ENCODE data around the gene AMBP.

AMBP gene

DNA sequence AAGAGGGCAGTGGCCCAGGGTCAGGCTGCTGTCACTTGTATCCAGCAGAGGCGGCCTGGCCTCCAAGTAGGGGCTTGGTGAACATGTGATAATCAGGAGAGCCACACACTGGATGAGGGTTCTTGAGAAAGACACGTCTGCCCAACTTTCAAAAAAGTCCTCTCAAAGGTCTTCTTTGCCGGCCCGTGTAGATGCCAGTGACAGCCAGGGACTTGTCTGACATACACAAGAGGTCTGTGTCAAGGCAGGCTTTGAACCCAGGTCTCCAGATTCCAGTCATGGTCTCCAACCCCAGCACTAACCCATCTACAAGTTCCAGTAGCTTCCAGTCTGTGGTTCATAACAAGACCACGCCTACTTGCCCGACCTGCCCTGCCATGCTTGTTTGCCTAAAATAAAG is 7.9 kb upstream of the AMBP start:
- CTCF ChIA-PET = interaction anchor here (1.0 to 5.2 kb wide), 4 partner anchors 21 to 349 kb away, joined by 3 to 144 read pairs (median 75); no protein-coding TSS in a partner anchor
- POLR2A ChIA-PET = no interaction called here
- H3K36me3 ChIP-seq (ENCODE audit: control insufficient read depth in 2 of 2, insufficient read depth in 1 of 2, low read length in 2 of 2) = no peaks in the 10 kb centered on the region
- H3K4me3 ChIP-seq (ENCODE audit: low read depth, low read length) = no peak overlapping the region
- no peaks in the 10 kb centered on the region for H3K4me1 ChIP-seq (ENCODE audit: control insufficient read depth, insufficient read depth, low read length)
- no peak for TF ChIP-seq ZNF473 (tag by site-specific recombination; IDR thresholded peaks at IDR 0.05)
- no peak for TF ChIP-seq ZNF121 (tag by site-specific recombination; IDR thresholded peaks at IDR 0.05)
- TF ChIP-seq ZNF610 (tag by site-specific recombination; IDR thresholded peaks at IDR 0.05; ENCODE audit: borderline replicate concordance) = no peak
- TF ChIP-seq ZNF2 (tag by site-specific recombination; IDR thresholded peaks at IDR 0.05) = no peak
- TF ChIP-seq ZNF335 (tag by site-specific recombination; conservative IDR thresholded peaks at IDR 0.05) = no peak
- TF ChIP-seq REPIN1 (tag by site-specific recombination; IDR thresholded peaks at IDR 0.05; ENCODE audit: low read depth) = no peak
- no peak for TF ChIP-seq ZNF571 (tag by site-specific recombination; IDR thresholded peaks at IDR 0.05)
- no peak for TF ChIP-seq ZNF777 (tag by site-specific recombination; IDR thresholded peaks at IDR 0.05; ENCODE audit: borderline replicate concordance)
- no peak for TF ChIP-seq HOXD13 (CRISPR knock-in tag; IDR thresholded peaks at IDR 0.05; ENCODE audit: borderline replicate concordance)
- TF ChIP-seq, protein P1, sequence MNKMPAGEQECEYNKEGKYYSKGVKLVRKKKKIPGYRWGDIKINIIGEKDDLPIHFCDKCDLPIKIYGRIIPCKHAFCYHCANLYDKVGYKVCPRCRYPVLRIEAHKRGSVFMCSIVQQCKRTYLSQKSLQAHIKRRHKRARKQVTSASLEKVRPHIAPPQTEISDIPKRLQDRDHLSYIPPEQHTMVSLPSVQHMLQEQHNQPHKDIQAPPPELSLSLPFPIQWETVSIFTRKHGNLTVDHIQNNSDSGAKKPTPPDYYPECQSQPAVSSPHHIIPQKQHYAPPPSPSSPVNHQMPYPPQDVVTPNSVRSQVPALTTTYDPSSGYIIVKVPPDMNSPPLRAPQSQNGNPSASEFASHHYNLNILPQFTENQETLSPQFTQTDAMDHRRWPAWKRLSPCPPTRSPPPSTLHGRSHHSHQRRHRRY (tag by site-specific recombination; IDR thresholded peaks at IDR 0.05) = no peak
- no peak for TF ChIP-seq ZNF626 (tag by site-specific recombination; IDR thresholded peaks at IDR 0.05)
- no peak for TF ChIP-seq ZNF654 (tag by site-specific recombination; IDR thresholded peaks at IDR 0.05; ENCODE audit: low read depth)
- TF ChIP-seq, protein P2, sequence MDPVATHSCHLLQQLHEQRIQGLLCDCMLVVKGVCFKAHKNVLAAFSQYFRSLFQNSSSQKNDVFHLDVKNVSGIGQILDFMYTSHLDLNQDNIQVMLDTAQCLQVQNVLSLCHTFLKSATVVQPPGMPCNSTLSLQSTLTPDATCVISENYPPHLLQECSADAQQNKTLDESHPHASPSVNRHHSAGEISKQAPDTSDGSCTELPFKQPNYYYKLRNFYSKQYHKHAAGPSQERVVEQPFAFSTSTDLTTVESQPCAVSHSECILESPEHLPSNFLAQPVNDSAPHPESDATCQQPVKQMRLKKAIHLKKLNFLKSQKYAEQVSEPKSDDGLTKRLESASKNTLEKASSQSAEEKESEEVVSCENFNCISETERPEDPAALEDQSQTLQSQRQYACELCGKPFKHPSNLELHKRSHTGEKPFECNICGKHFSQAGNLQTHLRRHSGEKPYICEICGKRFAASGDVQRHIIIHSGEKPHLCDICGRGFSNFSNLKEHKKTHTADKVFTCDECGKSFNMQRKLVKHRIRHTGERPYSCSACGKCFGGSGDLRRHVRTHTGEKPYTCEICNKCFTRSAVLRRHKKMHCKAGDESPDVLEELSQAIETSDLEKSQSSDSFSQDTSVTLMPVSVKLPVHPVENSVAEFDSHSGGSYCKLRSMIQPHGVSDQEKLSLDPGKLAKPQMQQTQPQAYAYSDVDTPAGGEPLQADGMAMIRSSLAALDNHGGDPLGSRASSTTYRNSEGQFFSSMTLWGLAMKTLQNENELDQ (tag by site-specific recombination; IDR thresholded peaks at IDR 0.05; ENCODE audit: low read depth) = no peak
- no peaks in the 10 kb centered on the region for H3K9me3 ChIP-seq (ENCODE audit: control insufficient read depth, insufficient read depth, low read depth, low read length)
- no peak overlapping the region for H3K27ac ChIP-seq (ENCODE audit: extremely low read depth, low read depth, low read length)

DNA sequence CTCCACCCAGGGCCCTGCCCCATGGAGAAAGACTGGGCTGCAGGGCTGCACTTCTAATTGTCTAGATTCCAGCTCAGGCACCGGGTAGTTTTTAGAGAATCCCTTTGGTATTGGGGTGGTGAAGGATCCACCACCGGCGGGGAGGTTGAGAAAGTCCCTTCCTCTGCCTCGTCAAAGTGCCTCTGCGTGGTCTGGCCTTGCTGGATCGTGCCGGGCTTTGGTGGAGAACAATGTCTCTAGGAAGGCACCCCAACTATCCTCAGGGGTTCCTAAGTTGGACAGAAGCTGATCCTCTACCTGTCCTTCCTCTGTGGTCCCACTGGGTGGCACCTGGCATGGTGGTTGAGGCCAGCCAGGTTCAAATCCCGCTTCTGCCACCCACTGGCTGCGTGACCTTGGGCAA is 7.3 kb upstream of the AMBP start:
- Histone ChIP-seq H3K9me3 (ENCODE audit: control insufficient read depth, insufficient read depth, low read depth, low read length) (no peaks in the 10 kb centered on the region), H3K4me3 (ENCODE audit: low read depth, low read length) (no peak overlapping the region), H3K36me3 (ENCODE audit: control insufficient read depth in 2 of 2, insufficient read depth in 1 of 2, low read length in 2 of 2) (no peaks in the 10 kb centered on the region), H3K27ac (ENCODE audit: extremely low read depth, low read depth, low read length) (no peak overlapping the region), H3K4me1 (ENCODE audit: control insufficient read depth, insufficient read depth, low read length) (no peaks in the 10 kb centered on the region)
- TF ChIP-seq ZNF776 (tag by site-specific recombination; IDR thresholded peaks at IDR 0.05; ENCODE audit: borderline replicate concordance) (no peak), ZNF830 (tag by site-specific recombination; IDR thresholded peaks at IDR 0.05; ENCODE audit: low read depth) (no peak), ZNF302 (tag by site-specific recombination; IDR thresholded peaks at IDR 0.05; ENCODE audit: low read depth) (no peak), ZSCAN30 (tag by site-specific recombination; IDR thresholded peaks at IDR 0.05) (no peak), GFI1B (tag by site-specific recombination; IDR thresholded peaks at IDR 0.05) (no peak), ZNF707 (tag by site-specific recombination; IDR thresholded peaks at IDR 0.05) (no peak)
- ChIA-PET CTCF (interaction anchor here (0.9 to 5.2 kb wide), 3 partner anchors 24 to 373 kb away, joined by 4 to 144 read pairs (median 139); no protein-coding TSS in a partner anchor), POLR2A (no interaction called here)
